Endothelial cell of umbilical vein (primary cell): ENCODE data around the gene KMT5C. TPM values are rescaled to one million over a fixed set of nuclear protein-coding genes. Genes with fewer than 3 reads are reported as not detected.

ENCODE experiments used
- BruUV-seq: library from RNA; stranded (reverse); fragments of 400-500 nt; replicated peaks from 2 replicates; lab custom pipeline; 2021; lab: Mats Ljungman, UMichigan
- CTCF ChIA-PET: fragments of 300-600, 350-600 bp; sonication (Branson Sonifier 250); formaldehyde crosslinking; loops from one replicate; lab custom pipeline; 2021; ENCODE audit warnings: antibody characterized with exemption, inconsistent platforms; lab: Charles Lee
- POLR2A ChIA-PET: fragments of 300-600, 350-600 bp; sonication (Branson Sonifier 250); formaldehyde crosslinking; loops from one replicate; lab custom pipeline; 2021; ENCODE audit warnings: antibody characterized with exemption, inconsistent platforms; lab: Charles Lee
- DNase-seq: peaks from one replicate; pipeline ENCODE4 v3.0.0-alpha.2; 2011; ENCODE audit warnings: low read depth, low spot score
- FAIRE-seq: peaks from 2 replicates; lab custom pipeline; 2011; peaks lifted over from hg19 to GRCh38; lab: Jason Lieb, UNC
- H2AFZ ChIP-seq: 2 replicates; pipeline ENCODE4 v1.6.0; 2012; ENCODE audit warnings: low read depth, low read length, control low read depth, inconsistent platforms
- H3K27ac ChIP-seq: 2 replicates; pipeline ENCODE4 v1.5.1; 2011; ENCODE audit warnings: low read depth, mild to moderate bottlenecking, control low read depth, low read length, moderate library complexity; ENCODE audit not compliant: insufficient read depth
- H3K27me3 ChIP-seq, 2 experiments: 2 replicates each; pipeline versions ENCODE4 v1.6.0 to v1.6.1; 2011; ENCODE audit warnings: low read length in 2 of 2, mixed read lengths in 1 of 2; ENCODE audit not compliant: control insufficient read depth in 2 of 2, insufficient read depth in 2 of 2
- H3K36me3 ChIP-seq, 2 experiments: 2 replicates in 1 of 2; 3 replicates in 1 of 2; pipeline ENCODE4 v1.5.1; 2011; ENCODE audit warnings: low read length in 2 of 2, mild to moderate bottlenecking in 1 of 2, moderate library complexity in 1 of 2; ENCODE audit not compliant: control insufficient read depth in 2 of 2, insufficient read depth in 2 of 2; ENCODE audit errors: extremely low read depth in 1 of 2
- H3K4me1 ChIP-seq: 3 replicates; pipeline ENCODE4 v1.5.1; 2011; ENCODE audit warnings: mild to moderate bottlenecking, low read length; ENCODE audit not compliant: control insufficient read depth, insufficient read depth; ENCODE audit errors: extremely low read depth
- H3K4me2 ChIP-seq: 2 replicates; pipeline ENCODE4 v1.6.1; 2011; ENCODE audit warnings: low read length, control low read depth, mixed read lengths; ENCODE audit not compliant: insufficient read depth
- H3K4me3 ChIP-seq, 3 experiments: fragments of 200-600 bp in 1 of 3; sonication (generic), shearing (Covaris generic) in 1 of 3; replicated peaks in 1 of 3; 2 replicates each; pipeline ENCODE4 v1.5.1; 2011 to 2016; ENCODE audit warnings: control low read depth in 3 of 3, low read length in 3 of 3, mild to moderate bottlenecking in 2 of 3, inconsistent platforms in 1 of 3, low read depth in 1 of 3, moderate library complexity in 1 of 3; ENCODE audit not compliant: insufficient read depth in 1 of 3
- H3K79me2 ChIP-seq: 2 replicates; pipeline ENCODE4 v1.6.0; 2012; ENCODE audit warnings: low read length, inconsistent platforms; ENCODE audit not compliant: control insufficient read depth, insufficient read depth
- H3K9ac ChIP-seq: replicated peaks from 2 replicates; pipeline ENCODE3; 2011; ENCODE audit warnings: low read length, control low read depth; ENCODE audit not compliant: insufficient read depth; ENCODE audit errors: extremely low read depth
- H3K9me1 ChIP-seq: replicated peaks from 3 replicates; pipeline ENCODE4 v1.6.0; 2011; ENCODE audit warnings: mild to moderate bottlenecking, low read length; ENCODE audit not compliant: control insufficient read depth, insufficient read depth; ENCODE audit errors: extremely low read depth
- H3K9me3 ChIP-seq: replicated peaks from 2 replicates; pipeline ENCODE4 v1.5.1; 2012; ENCODE audit warnings: low read length, inconsistent platforms; ENCODE audit not compliant: control insufficient read depth, insufficient read depth
- H4K20me1 ChIP-seq: replicated peaks from 2 replicates; pipeline ENCODE3; 2011; ENCODE audit warnings: mild to moderate bottlenecking, low read length; ENCODE audit not compliant: control insufficient read depth, insufficient read depth; ENCODE audit errors: extremely low read depth
- CTCF ChIP-seq, 2 donors: IDR thresholded peaks; 1 replicate in 1 of 2; 2 replicates in 1 of 2; pipeline ENCODE4 v1.5.1; 2011; ENCODE audit warnings: low read length in 2 of 2, mild to moderate bottlenecking in 2 of 2, moderate library complexity in 2 of 2, control low read depth in 1 of 2, inconsistent platforms in 1 of 2, low read depth in 1 of 2; ENCODE audit not compliant: insufficient read depth in 1 of 2; ENCODE audit errors: extremely low read depth in 1 of 2
- EZH2 ChIP-seq: IDR thresholded peaks from 2 replicates; pipeline ENCODE4 v1.6.1; 2012; ENCODE audit warnings: borderline replicate concordance, low read depth, mild to moderate bottlenecking, moderate library complexity, low read length, inconsistent platforms; ENCODE audit not compliant: severe bottlenecking
- FOS ChIP-seq: IDR thresholded peaks from 2 replicates; pipeline ENCODE4 v1.6.1; 2011; ENCODE audit warnings: mild to moderate bottlenecking, low read length, moderate library complexity, borderline replicate concordance; ENCODE audit not compliant: insufficient read depth
- GATA2 ChIP-seq: IDR thresholded peaks from 2 replicates; pipeline ENCODE4 v1.7.0; 2011; ENCODE audit warnings: low read depth, mild to moderate bottlenecking, moderate library complexity, mixed read lengths, low read length; ENCODE audit not compliant: insufficient read length, insufficient read depth
- JUN ChIP-seq: IDR thresholded peaks from 2 replicates; pipeline ENCODE4 v1.6.1; 2011; ENCODE audit warnings: borderline replicate concordance, low read depth; ENCODE audit not compliant: insufficient read length, insufficient read depth
- POLR2AphosphoS5 ChIP-seq: IDR thresholded peaks from 2 replicates; pipeline ENCODE4 v1.6.1; 2012; ENCODE audit warnings: low read depth, mild to moderate bottlenecking, control low read depth, low read length, moderate library complexity; ENCODE audit not compliant: insufficient read depth
- dilution Hi-C: fragments of 300-500 bp; cut with MboI; formaldehyde crosslinking; loops from one replicate; pipeline ENCODE4 v1.15.0; 2019; ENCODE audit warnings: low sequenced_read_pairs; ENCODE audit not compliant: extremely low pct_ligation_motif_present
- intact Hi-C: fragments of 100-400 bp; cut with micrococcal nuclease; formaldehyde crosslinking; loops from one replicate; pipeline ENCODE4 v1.10.0; 2022
- polyA plus RNA-seq, 4 experiments: library from polyadenylated mRNA; depleted of rRNA in 3 of 4; stranded (reverse) in 3 of 4; unstranded in 1 of 4; fragments of >200 nt; gene quantifications; 2 replicates each; pipeline versions ENCODE4 v1.2.1 to v1.2.3, GENCODE V29; 2011 to 2012; ENCODE audit warnings: missing spikeins in 1 of 4
- total RNA-seq: library from RNA; stranded (reverse); gene quantifications from 2 replicates; pipeline ENCODE4 v1.2.3, GENCODE V29; 2021
- TF ChIP-seq, protein P1 (sequence below): IDR thresholded peaks from 2 replicates; pipeline ENCODE4 v1.6.1; 2011; ENCODE audit not compliant: insufficient read depth, insufficient read length

Gene KMT5C
- total and polyA plus RNA-seq, 2 donors (not counting 3 experiments of a cell fraction or from before 2014, with no cell fraction given), result 7.2 to 13.5 TPM

DNA sequence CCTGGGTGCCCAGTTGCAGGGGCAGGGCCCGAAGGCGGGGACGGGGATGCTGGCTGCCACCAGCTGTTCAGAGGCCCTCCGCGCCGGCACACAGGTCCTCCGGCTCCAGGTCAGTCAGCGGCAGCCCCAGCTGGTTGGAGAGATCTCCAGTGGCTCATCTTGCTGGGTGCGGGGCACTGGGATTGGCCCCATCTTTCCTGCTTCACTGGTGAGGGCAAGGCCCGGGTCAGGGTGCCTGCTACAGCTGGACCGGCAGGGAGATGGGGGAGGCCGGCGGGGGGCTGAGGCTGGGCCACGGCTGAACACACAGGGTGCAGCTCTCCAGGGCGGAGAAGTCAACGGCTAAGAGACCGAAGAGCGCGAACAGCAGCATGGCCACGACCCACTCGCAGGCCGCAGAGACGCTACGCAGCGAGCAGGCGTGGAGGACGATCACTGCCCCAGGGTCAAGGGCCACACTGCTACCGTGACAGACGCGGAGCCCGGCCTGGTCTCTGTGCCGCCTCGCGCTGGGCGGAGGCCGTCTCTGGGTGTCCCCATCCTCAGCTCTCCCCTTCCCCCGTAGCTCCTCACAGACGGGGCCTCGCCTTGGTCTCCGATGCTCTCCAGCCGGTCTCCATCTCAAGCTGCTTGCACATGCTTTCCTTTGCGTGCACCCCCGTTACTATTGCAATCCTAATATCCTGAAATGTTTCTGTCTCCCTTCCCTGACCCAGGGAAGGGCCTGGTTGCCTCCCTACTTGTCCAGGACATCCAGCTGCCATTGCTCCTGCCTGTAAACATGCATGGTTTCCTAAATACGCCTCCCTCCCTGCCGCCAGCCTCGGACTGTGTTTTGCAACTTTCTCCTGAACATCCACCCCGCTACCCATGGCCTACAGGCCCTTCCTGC lies 26.8 kb upstream of the KMT5C start:
- Histone ChIP-seq H3K4me3 (no peak overlapping the region), H3K27ac (no peak overlapping the region), H3K79me2 (no peaks in the 10 kb centered on the region), H4K20me1 (no peaks in the 10 kb centered on the region), H3K27me3 (no peaks in the 10 kb centered on the region), H3K4me1 (no peaks in the 10 kb centered on the region), H3K36me3 (no peaks in the 10 kb centered on the region), H2AFZ (no peak overlapping the region), H3K9me1 (no peaks in the 10 kb centered on the region), H3K9me3 (no peaks in the 10 kb centered on the region), H3K4me2 (no peak overlapping the region), H3K9ac (no peak overlapping the region)
- no peak for DNase-seq
- FAIRE-seq, result no peak
- intact Hi-C loops (no loop called here), dilution Hi-C loops (no loop called here)
- no peak for TF ChIP-seq CTCF (IDR thresholded peaks at IDR 0.05; ENCODE audit: extremely low read depth in 1 of 2, insufficient read depth in 1 of 2, low read depth in 1 of 2, low read length in 2 of 2)
- CTCF ChIA-PET, result interaction anchor here (2.8 kb wide), 1 partner anchor 11 kb away, joined by 18 read pairs; no protein-coding TSS in a partner anchor
- POLR2A ChIA-PET, result no interaction called here
- no TSS peak for BruUV-seq

GRCh38 chr19:55314396-55314795 lies 25.3 kb upstream of the KMT5C start:
- dilution Hi-C loops (no loop called here), intact Hi-C loops (no loop called here)
- no peak overlapping the region for H3K4me3 ChIP-seq
- H3K4me1 ChIP-seq, result no peaks in the 10 kb centered on the region
- H4K20me1 ChIP-seq, result no peaks in the 10 kb centered on the region
- H3K9me1 ChIP-seq, result no peaks in the 10 kb centered on the region
- H3K79me2 ChIP-seq, result no peaks in the 10 kb centered on the region
- ChIA-PET CTCF (interaction anchor here (0.9 kb wide), 1 partner anchor 13 kb away, joined by 3 read pairs; no protein-coding TSS in a partner anchor), POLR2A (no interaction called here)
- DNase-seq (no peak), FAIRE-seq (no peak)
- no TSS peak for BruUV-seq
- TF ChIP-seq FOS (no peak), JUN (no peak), CTCF (IDR thresholded peaks at IDR 0.05; ENCODE audit: extremely low read depth in 1 of 2, insufficient read depth in 1 of 2, low read depth in 1 of 2, low read length in 2 of 2) (no peak), EZH2 (no peak), POLR2AphosphoS5 (no peak), GATA2 (no peak)
- TF ChIP-seq, protein P1, sequence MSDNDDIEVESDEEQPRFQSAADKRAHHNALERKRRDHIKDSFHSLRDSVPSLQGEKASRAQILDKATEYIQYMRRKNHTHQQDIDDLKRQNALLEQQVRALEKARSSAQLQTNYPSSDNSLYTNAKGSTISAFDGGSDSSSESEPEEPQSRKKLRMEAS, result no peak
- H3K9me3 ChIP-seq, result no peaks in the 10 kb centered on the region
- no peak overlapping the region for H3K9ac ChIP-seq
- H3K27me3 ChIP-seq, result no peaks in the 10 kb centered on the region
- no peak overlapping the region for H2AFZ ChIP-seq
- H3K36me3 ChIP-seq, result no peaks in the 10 kb centered on the region
- H3K27ac ChIP-seq, result no peak overlapping the region
- no peak overlapping the region for H3K4me2 ChIP-seq
